HepG2 (cell line): ENCODE results near the gene MTFR1L. TPM values are rescaled to one million over a fixed set of nuclear protein-coding genes. Genes with fewer than 3 reads are reported as not detected.
A peak's percentile ranks its signal among the peaks of the same experiment; 100 is the strongest.

Source experiments
- AHR ChIP-seq: IDR thresholded peaks from 2 replicates; pipeline ENCODE4 v1.6.1; 2018; ENCODE audit warnings: missing genetic modification reagents, missing compliant biosample characterization
- ATF3 ChIP-seq: sonication (generic); formaldehyde crosslinking; IDR thresholded peaks from 2 replicates; pipeline ENCODE4 v1.4.0; 2020; ENCODE audit warnings: missing genetic modification reagents
- ELF1 ChIP-seq: sonication (generic); formaldehyde crosslinking; IDR thresholded peaks from 2 replicates; pipeline ENCODE4 v1.4.0; 2020; ENCODE audit warnings: missing genetic modification reagents
- ELF4 ChIP-seq: sonication (generic); formaldehyde crosslinking; IDR thresholded peaks from 2 replicates; pipeline ENCODE4 v1.5.0; 2020; ENCODE audit warnings: missing genetic modification reagents, mild to moderate bottlenecking, moderate library complexity, borderline replicate concordance
- IRX3 ChIP-seq: sonication (generic); formaldehyde crosslinking; IDR thresholded peaks from 2 replicates; pipeline ENCODE4 v1.8.1; 2023; ENCODE audit warnings: mild to moderate bottlenecking, low read depth, missing genetic modification reagents, borderline replicate concordance
- JUN ChIP-seq: sonication (generic); formaldehyde crosslinking; IDR thresholded peaks from 2 replicates; pipeline ENCODE4 v1.4.0; 2020; ENCODE audit warnings: mild to moderate bottlenecking, missing genetic modification reagents
- PHF8 ChIP-seq: sonication (generic); formaldehyde crosslinking; IDR thresholded peaks from 2 replicates; pipeline ENCODE4 v1.5.0; 2020; ENCODE audit warnings: missing genetic modification reagents
- POLR2A ChIP-seq, 2 experiments: IDR thresholded peaks; 2 replicates each; pipeline ENCODE4 v1.6.1; 2011; ENCODE audit warnings: low read depth in 2 of 2, low read length in 2 of 2, mild to moderate bottlenecking in 1 of 2, moderate library complexity in 1 of 2; ENCODE audit not compliant: insufficient read depth in 1 of 2
- SRSF4 ChIP-seq: fragments of 200-400 bp; formaldehyde crosslinking; IDR thresholded peaks from one replicate; pipeline ENCODE4 v1.6.1; 2018; ENCODE audit warnings: mild to moderate bottlenecking, low read depth, low read length, moderate library complexity; ENCODE audit not compliant: poor library complexity, severe bottlenecking
- THAP9 ChIP-seq: sonication (generic); formaldehyde crosslinking; IDR thresholded peaks from 2 replicates; pipeline ENCODE4; 2020; ENCODE audit warnings: missing genetic modification reagents, mild to moderate bottlenecking, borderline replicate concordance
- U2AF1 ChIP-seq: fragments of 200-400 bp; formaldehyde crosslinking; optimal IDR thresholded peaks from 2 replicates; pipeline ENCODE3; 2017; ENCODE audit warnings: mild to moderate bottlenecking, low read depth, low read length
- ZBTB2 ChIP-seq: sonication (generic); formaldehyde crosslinking; IDR thresholded peaks from 2 replicates; pipeline ENCODE4 v1.8.0; 2022; ENCODE audit warnings: low read depth, missing genetic modification reagents
- ZNF354B ChIP-seq: sonication (generic); formaldehyde crosslinking; IDR thresholded peaks from 2 replicates; pipeline ENCODE4 v1.8.0; 2022; ENCODE audit warnings: mild to moderate bottlenecking, missing genetic modification reagents
- ZNF780A ChIP-seq: sonication (generic); formaldehyde crosslinking; IDR thresholded peaks from 2 replicates; pipeline ENCODE4 v1.8.0; 2022; ENCODE audit warnings: mild to moderate bottlenecking, missing genetic modification reagents, moderate library complexity
- polyA plus RNA-seq, 8 experiments: library from polyadenylated mRNA; depleted of rRNA in 3 of 8; stranded (reverse) in 7 of 8; unstranded in 1 of 8; fragments of >200 nt; fragmentation: Illumina TruSeq in 4 of 8; extraction: Trizol in 4 of 8; gene quantifications; 2 replicates each; pipeline versions ENCODE4 v1.2.1 to v1.2.3, GENCODE V29; 2011 to 2016; ENCODE audit warnings: low read depth in 4 of 8, missing spikeins in 1 of 8, mixed read lengths in 1 of 8; ENCODE audit not compliant: insufficient read depth in 1 of 8
- total RNA-seq, 5 experiments: library from RNA; depleted of rRNA; stranded (reverse); fragments of >200 nt; fragmentation: Illumina TruSeq; extraction: Trizol; gene quantifications; 2 replicates each; pipeline ENCODE4 v1.2.3, GENCODE V29; 2016; ENCODE audit warnings: low read depth in 1 of 5
- TF ChIP-seq, protein P1 (sequence below): sonication (generic); formaldehyde crosslinking; IDR thresholded peaks from 2 replicates; pipeline ENCODE4 v1.8.1; 2023; ENCODE audit warnings: mild to moderate bottlenecking, moderate library complexity, missing genetic modification reagents
- TF ChIP-seq, protein P2 (sequence below): sonication (generic); formaldehyde crosslinking; IDR thresholded peaks from 2 replicates; pipeline ENCODE4 v1.9.0; 2021; ENCODE audit warnings: missing genetic modification reagents, mild to moderate bottlenecking, borderline replicate concordance
- TF ChIP-seq, protein P3 (sequence below): sonication (generic); formaldehyde crosslinking; IDR thresholded peaks from 2 replicates; pipeline ENCODE4 v1.4.0; 2020; ENCODE audit warnings: mild to moderate bottlenecking, missing genetic modification reagents

The MTFR1L gene
- total and polyA plus RNA-seq, 2 of the 13 experiments (the other 11 are each of a cell fraction or from before 2014, with no cell fraction given) = 38.0 to 55.7 TPM

DNA sequence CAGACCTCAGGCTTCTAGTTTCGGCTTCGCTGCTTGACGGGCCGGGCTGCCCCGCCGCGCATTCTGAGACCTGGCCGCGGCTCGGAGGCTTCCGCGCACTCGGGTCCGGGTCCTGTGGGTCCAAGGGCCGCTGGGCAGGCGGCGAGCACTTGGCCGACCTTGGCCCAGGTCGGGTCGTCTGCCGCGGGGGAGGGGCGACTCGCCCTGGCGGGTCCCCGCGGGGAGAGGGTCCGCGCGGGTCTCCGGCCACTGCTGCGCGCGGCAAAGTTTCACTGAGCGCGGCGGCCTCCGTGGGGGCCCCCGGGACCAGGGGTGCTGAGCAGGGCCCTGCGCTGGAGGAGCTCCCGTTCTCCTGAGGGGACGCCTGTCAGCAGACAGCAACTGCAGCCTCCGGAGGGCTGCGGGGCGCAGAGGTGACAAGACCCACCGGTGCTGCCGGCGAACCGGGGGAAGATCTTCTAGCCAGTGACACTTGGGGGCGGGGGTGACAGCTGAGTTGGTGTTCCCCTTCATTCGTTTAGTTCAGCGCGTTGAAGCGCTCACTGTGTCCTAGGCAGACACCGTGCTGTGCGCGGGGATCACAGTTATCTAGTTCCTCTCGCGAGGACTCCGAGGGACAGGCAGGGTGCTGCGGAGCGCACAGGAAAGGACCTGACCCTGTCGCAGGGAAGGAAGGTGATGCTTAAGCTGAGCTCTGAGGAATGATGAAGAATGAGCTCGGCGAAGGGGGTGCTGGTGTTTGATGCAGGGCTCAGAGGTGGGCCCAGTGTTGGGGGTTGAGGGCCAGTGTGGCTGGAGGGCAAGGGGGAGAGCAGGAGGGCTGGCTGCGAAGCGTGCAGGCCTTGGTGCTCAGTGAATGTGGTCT is 725 bp downstream of the MTFR1L start (continued):
- TF ChIP-seq, protein P1, sequence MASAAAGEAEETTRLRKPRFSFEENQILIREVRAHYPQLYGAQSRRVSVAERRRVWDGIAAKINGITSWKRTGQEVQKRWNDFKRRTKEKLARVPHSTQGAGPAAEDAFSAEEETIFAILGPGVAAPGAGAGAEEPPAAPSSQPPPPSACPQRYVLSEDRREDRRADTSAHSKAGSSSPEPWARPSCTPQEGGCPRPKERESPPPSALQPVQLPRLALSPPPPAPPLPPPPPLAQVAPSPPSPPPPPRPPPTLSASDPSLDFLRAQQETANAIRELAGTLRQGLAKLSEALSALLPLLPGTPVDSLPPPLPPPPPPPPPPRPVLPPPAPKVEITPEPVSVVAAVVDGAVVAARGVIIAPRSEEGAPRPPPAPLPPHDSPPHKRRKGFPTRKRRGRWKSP (CRISPR knock-in tag) = no peak; the same call in 1 of the 2 replicates
- no peak for TF ChIP-seq JUN (CRISPR knock-in tag)
- no peak for TF ChIP-seq ELF1 (CRISPR knock-in tag)
- no peak for TF ChIP-seq IRX3
- no peak for TF ChIP-seq ZNF354B (CRISPR knock-in tag)
- TF ChIP-seq SRSF4 = no peak
- TF ChIP-seq, protein P2, sequence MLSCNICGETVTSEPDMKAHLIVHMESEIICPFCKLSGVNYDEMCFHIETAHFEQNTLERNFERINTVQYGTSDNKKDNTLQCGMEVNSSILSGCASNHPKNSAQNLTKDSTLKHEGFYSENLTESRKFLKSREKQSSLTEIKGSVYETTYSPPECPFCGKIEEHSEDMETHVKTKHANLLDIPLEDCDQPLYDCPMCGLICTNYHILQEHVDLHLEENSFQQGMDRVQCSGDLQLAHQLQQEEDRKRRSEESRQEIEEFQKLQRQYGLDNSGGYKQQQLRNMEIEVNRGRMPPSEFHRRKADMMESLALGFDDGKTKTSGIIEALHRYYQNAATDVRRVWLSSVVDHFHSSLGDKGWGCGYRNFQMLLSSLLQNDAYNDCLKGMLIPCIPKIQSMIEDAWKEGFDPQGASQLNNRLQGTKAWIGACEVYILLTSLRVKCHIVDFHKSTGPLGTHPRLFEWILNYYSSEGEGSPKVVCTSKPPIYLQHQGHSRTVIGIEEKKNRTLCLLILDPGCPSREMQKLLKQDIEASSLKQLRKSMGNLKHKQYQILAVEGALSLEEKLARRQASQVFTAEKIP (CRISPR knock-in tag) = no peak
- peak; percentile 57; the same call in 1 of the 2 replicates for TF ChIP-seq PHF8 (CRISPR knock-in tag)
- no peak for TF ChIP-seq THAP9
- no peak for TF ChIP-seq ZNF780A
- 0 out of 2 replicates have a peak, but pooled peaks have one; percentile 6 for TF ChIP-seq ELF4 (CRISPR knock-in tag)
- no peak for TF ChIP-seq ZBTB2 (CRISPR knock-in tag)
- TF ChIP-seq POLR2A (IDR thresholded peaks at IDR 0.05; ENCODE audit: insufficient read depth in 1 of 2, low read depth in 2 of 2, low read length in 2 of 2) = peak; percentile 33 to 56; a peak in 3 of 4 replicates
- TF ChIP-seq, protein P3, sequence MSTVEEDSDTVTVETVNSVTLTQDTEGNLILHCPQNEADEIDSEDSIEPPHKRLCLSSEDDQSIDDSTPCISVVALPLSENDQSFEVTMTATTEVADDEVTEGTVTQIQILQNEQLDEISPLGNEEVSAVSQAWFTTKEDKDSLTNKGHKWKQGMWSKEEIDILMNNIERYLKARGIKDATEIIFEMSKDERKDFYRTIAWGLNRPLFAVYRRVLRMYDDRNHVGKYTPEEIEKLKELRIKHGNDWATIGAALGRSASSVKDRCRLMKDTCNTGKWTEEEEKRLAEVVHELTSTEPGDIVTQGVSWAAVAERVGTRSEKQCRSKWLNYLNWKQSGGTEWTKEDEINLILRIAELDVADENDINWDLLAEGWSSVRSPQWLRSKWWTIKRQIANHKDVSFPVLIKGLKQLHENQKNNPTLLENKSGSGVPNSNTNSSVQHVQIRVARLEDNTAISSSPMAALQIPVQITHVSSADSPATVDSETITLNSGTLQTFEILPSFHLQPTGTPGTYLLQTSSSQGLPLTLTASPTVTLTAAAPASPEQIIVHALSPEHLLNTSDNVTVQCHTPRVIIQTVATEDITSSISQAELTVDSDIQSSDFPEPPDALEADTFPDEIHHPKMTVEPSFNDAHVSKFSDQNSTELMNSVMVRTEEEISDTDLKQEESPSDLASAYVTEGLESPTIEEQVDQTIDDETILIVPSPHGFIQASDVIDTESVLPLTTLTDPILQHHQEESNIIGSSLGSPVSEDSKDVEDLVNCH = no peak
- 0 out of 2 replicates have a peak, but pooled peaks have one; percentile 41 for TF ChIP-seq AHR
- peak; percentile 53 for TF ChIP-seq U2AF1
- no peak for TF ChIP-seq ATF3 (CRISPR knock-in tag)
